ENCODE data around the gene SDC1.

SDC1 gene

GRCh38 chr2:20183373-20183772 lies 41.6 kb downstream of the SDC1 start:
- DNase-seq (ENCODE audit: low spot score): no peak

- DNase-seq (ENCODE audit: low spot score): no peak
Measured at GRCh38 chr2:20182241-20182931, 42.5 kb downstream of the SDC1 start.

GRCh38 chr2:20181761-20182160 lies 43.2 kb downstream of the SDC1 start:
- no peak for DNase-seq (ENCODE audit: low spot score)

- no peak for DNase-seq (ENCODE audit: low spot score)
Measured at GRCh38 chr2:20180676-20181648, 44.0 kb downstream of the SDC1 start.

GRCh38 chr2:20179755-20180594 lies 45.0 kb downstream of the SDC1 start:
- no peak for DNase-seq (ENCODE audit: low spot score)

GRCh38 chr2:20179466-20179754 lies 45.5 kb downstream of the SDC1 start:
- DNase-seq (ENCODE audit: low spot score): no peak

- no peak for DNase-seq (ENCODE audit: low spot score)
Measured at GRCh38 chr2:20178666-20179465, 46.1 kb downstream of the SDC1 start.

- no peak for DNase-seq (ENCODE audit: low spot score)
Measured at GRCh38 chr2:20178249-20178607, 46.7 kb downstream of the SDC1 start.

GRCh38 chr2:20177556-20178248 lies 47.2 kb downstream of the SDC1 start:
- DNase-seq (ENCODE audit: low spot score): no peak

GRCh38 chr2:20176760-20177159 lies 48.2 kb downstream of the SDC1 start:
- DNase-seq (ENCODE audit: low spot score): no peak

- no peak for DNase-seq (ENCODE audit: low spot score)
Measured at GRCh38 chr2:20175931-20176330, 49.0 kb downstream of the SDC1 start.

GRCh38 chr2:20175267-20175666 lies 49.7 kb downstream of the SDC1 start:
- no peak for DNase-seq (ENCODE audit: low spot score)

- DNase-seq (ENCODE audit: low spot score): no peak
Measured at GRCh38 chr2:20174410-20174809, 50.5 kb downstream of the SDC1 start.

GRCh38 chr2:20173496-20174402 lies 51.2 kb downstream of the SDC1 start:
- no peak for DNase-seq (ENCODE audit: low spot score)

- no peak for DNase-seq (ENCODE audit: low spot score)
Measured at GRCh38 chr2:20173064-20173463, 51.9 kb downstream of the SDC1 start.

- no peak for DNase-seq (ENCODE audit: low spot score)
Measured at GRCh38 chr2:20172273-20173055, 52.5 kb downstream of the SDC1 start.

- no peak for DNase-seq (ENCODE audit: low spot score)
Measured at GRCh38 chr2:20171445-20171977, 53.4 kb downstream of the SDC1 start.

GRCh38 chr2:20170704-20171250 lies 54.2 kb downstream of the SDC1 start:
- no peak for DNase-seq (ENCODE audit: low spot score)

Measured in globus pallidus (tissue), 1 donor.